ENCODE results near the gene ARF1.
"Not testable (repeated sequence)": the region's sequence is repeated elsewhere in the genome, so short reads cannot be mapped to it uniquely, and the experiment has no call there.

Gene ARF1

DNA sequence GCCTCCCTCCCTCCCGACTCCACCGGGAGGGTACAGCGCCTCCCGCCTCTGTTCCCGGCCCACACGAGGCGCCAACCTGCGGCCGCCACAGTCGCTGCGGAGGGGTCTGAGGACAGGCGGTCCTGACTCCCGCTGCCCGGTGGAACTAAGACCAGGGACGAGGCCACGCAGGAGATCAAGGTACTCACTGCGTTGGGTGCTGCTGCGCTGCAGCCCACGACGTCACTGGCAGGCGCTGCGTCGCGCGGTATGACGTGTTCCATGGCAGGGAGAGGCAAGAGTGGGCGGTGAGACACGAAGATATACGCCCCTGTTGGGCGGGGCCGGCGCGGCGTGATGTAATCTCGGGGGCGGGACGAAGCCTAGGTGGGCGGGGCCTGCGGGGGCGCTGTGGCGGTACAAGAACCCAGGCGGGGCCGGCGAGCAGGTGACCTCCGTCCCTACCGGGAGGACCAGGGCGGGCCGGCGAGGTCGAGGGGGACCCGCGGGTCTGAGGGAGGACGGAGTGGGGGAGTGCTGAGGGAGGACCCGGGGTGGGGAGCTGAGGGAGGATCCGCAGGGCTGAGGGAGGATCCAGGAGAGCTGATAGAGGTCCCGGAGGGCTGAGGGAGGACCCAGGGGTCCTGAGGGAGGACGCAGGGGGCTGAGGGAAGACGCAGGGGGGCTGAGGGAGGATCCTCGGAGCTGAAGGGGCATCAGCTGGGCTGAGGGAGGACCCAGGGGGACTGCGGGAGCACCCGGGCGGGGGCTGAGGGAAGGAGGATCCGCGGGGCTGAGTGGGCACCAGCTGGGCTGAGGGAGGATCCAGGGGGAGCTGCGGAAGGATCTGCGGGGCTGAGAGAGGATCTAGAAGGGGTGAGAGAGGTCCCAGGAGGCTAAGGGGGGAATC, 26.8 kb downstream of the ARF1 start, which contains the start of gene MRPL55:
Gene MRPL55 (minus strand): TSS at position 227 of the 889 bp plus-strand sequence. CDS start 1,039 bp downstream, outside the sequence.
- peak within 1 kb of the TSS; percentile 91 for H3K27ac ChIP-seq (ENCODE audit: low read depth, low read length)
- peaks cover 22 to 27% of the 10 kb centered on the region in 2 donors for H3K4me1 ChIP-seq (ENCODE audit: control insufficient read depth in 1 of 2, insufficient read depth in 2 of 2, low read length in 2 of 2)
- H3K4me3 ChIP-seq (ENCODE audit: low read depth in 1 of 2, low read length in 2 of 2) = peak within 1 kb of the TSS; percentile 95 to 98
- no peaks in the 10 kb centered on the region for H3K27me3 ChIP-seq (ENCODE audit: control insufficient read depth in 1 of 2, insufficient read depth in 2 of 2, low read length in 2 of 2)
- peak within 1 kb of the TSS; percentile 99 for H3K9ac ChIP-seq (ENCODE audit: low read depth in 1 of 2, low read length in 2 of 2)
- H3K9me3 ChIP-seq (ENCODE audit: control insufficient read depth in 1 of 2, low read length in 2 of 2) = no peaks in the 10 kb centered on the region
- H3K36me3 ChIP-seq (ENCODE audit: control insufficient read depth in 1 of 2, insufficient read depth in 2 of 2, low read length in 2 of 2) = peaks cover 9 to 14% of the 10 kb centered on the region in 2 donors

GRCh38 chr1:228109962-228110488, 27.5 kb downstream of the ARF1 start:
- peaks cover 21 to 27% of the 10 kb centered on the region in 2 donors for H3K4me1 ChIP-seq (ENCODE audit: control insufficient read depth in 1 of 2, insufficient read depth in 2 of 2, low read length in 2 of 2)

GRCh38 chr1:228110556-228110955, 28.0 kb downstream of the ARF1 start:
- H3K4me1 ChIP-seq (ENCODE audit: control insufficient read depth in 1 of 2, insufficient read depth in 2 of 2, low read length in 2 of 2) = peaks cover 21 to 27% of the 10 kb centered on the region in 2 donors
- peak overlapping the region; percentile 30 for H3K27ac ChIP-seq (ENCODE audit: low read depth, low read length)
- peaks cover 9 to 11% of the 10 kb centered on the region in 2 donors for H3K36me3 ChIP-seq (ENCODE audit: control insufficient read depth in 1 of 2, insufficient read depth in 2 of 2, low read length in 2 of 2)
- H3K27me3 ChIP-seq (ENCODE audit: control insufficient read depth in 1 of 2, insufficient read depth in 2 of 2, low read length in 2 of 2) = no peaks in the 10 kb centered on the region
- H3K9ac ChIP-seq (ENCODE audit: low read depth in 1 of 2, low read length in 2 of 2) = peak overlapping the region; percentile 99
- peak overlapping the region; percentile 95 to 98 for H3K4me3 ChIP-seq (ENCODE audit: low read depth in 1 of 2, low read length in 2 of 2)
- no peaks in the 10 kb centered on the region for H3K9me3 ChIP-seq (ENCODE audit: control insufficient read depth in 1 of 2, low read length in 2 of 2)

More at GRCh38 chr1:228109962-228110488, 27.5 kb downstream of the ARF1 start:
- H3K27ac ChIP-seq (ENCODE audit: low read depth, low read length) = peak overlapping the region; percentile 89
- peak overlapping the region; percentile 99 for H3K9ac ChIP-seq (ENCODE audit: low read depth in 1 of 2, low read length in 2 of 2)
- peaks cover 9 to 13% of the 10 kb centered on the region in 2 donors for H3K36me3 ChIP-seq (ENCODE audit: control insufficient read depth in 1 of 2, insufficient read depth in 2 of 2, low read length in 2 of 2)
- H3K4me3 ChIP-seq (ENCODE audit: low read depth in 1 of 2, low read length in 2 of 2) = peak overlapping the region; percentile 95 to 98
- H3K27me3 ChIP-seq (ENCODE audit: control insufficient read depth in 1 of 2, insufficient read depth in 2 of 2, low read length in 2 of 2) = no peaks in the 10 kb centered on the region
- H3K9me3 ChIP-seq (ENCODE audit: control insufficient read depth in 1 of 2, low read length in 2 of 2) = no peaks in the 10 kb centered on the region

DNA sequence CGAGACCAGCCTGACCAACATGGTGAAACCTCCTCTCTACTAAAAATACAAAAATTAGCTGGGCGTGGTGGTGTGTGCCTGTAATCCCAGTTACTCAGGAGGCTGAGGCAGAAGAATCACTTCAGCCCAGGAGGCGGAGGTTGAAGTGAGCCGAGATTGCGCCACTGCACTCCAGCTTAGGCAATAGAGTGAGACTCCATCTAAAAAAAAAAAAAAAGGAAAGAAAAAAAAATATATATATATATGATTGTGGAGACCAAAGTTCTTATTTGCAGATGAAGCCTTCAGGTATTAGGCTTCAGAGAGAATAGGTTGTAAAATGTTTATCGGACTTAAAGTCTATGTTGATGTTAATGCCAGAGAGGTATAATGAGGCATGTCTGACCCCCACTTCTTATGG, 28.8 kb downstream of the ARF1 start:
- not testable (repeated sequence) for H3K27me3 ChIP-seq (ENCODE audit: control insufficient read depth in 1 of 2, insufficient read depth in 2 of 2, low read length in 2 of 2); H3K27ac ChIP-seq (ENCODE audit: low read depth, low read length); H3K36me3 ChIP-seq (ENCODE audit: control insufficient read depth in 1 of 2, insufficient read depth in 2 of 2, low read length in 2 of 2); H3K9me3 ChIP-seq (ENCODE audit: control insufficient read depth in 1 of 2, low read length in 2 of 2); H3K9ac ChIP-seq (ENCODE audit: low read depth in 1 of 2, low read length in 2 of 2); H3K4me3 ChIP-seq (ENCODE audit: low read depth in 1 of 2, low read length in 2 of 2)
- H3K4me1 ChIP-seq (ENCODE audit: control insufficient read depth in 1 of 2, insufficient read depth in 2 of 2, low read length in 2 of 2) = peaks cover 21 to 27% of the 10 kb centered on the region in 2 donors

DNA sequence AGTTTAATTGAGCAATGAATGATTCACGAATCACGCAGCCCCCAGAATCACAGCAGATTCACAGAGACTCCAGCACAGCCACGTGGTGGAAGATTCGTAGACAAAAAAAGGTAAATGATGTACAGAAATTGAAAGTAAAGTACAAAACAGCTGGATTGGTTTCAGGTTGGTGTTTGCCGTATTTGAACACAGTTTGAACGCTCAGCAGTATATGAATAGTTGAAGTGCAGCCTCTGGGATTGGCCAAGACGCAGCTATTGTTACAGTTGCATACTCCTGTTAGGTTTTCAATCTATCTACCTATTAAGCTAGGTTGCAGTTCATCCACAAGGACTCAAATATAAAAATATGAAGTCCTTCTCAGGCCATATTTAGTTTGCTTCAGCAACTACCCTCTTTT, 29.7 kb downstream of the ARF1 start:
- no peaks in the 10 kb centered on the region for H3K9me3 ChIP-seq (ENCODE audit: control insufficient read depth in 1 of 2, low read length in 2 of 2)

DNA sequence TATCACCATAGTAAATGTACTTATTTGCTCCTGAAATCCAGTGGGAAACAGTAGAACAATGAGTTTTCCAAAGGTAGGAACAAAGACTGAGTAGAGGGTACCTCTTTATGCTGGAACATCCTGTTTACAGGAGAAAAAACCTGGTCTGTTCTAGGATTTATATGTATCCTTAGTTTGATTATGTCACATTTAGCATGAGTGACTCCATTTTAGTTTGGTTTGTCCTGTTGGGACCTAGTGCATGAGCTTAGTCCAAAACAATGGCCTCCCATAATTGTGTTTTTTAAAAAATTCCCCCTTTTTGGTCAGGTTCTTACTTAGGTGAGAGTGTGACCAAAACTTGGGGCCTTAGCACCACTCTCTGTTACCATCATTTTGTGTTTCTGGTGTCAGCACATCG, 30.1 kb downstream of the ARF1 start:
- no peak overlapping the region for H3K27ac ChIP-seq (ENCODE audit: low read depth, low read length)
- H3K36me3 ChIP-seq (ENCODE audit: control insufficient read depth in 1 of 2, insufficient read depth in 2 of 2, low read length in 2 of 2) = no peaks in the 10 kb centered on the region
- H3K9ac ChIP-seq (ENCODE audit: low read depth in 1 of 2, low read length in 2 of 2) = no peak overlapping the region
- H3K4me3 ChIP-seq (ENCODE audit: low read depth in 1 of 2, low read length in 2 of 2) = no peak overlapping the region
- H3K27me3 ChIP-seq (ENCODE audit: control insufficient read depth in 1 of 2, insufficient read depth in 2 of 2, low read length in 2 of 2) = no peaks in the 10 kb centered on the region
- peaks cover 21 to 23% of the 10 kb centered on the region in 2 donors for H3K4me1 ChIP-seq (ENCODE audit: control insufficient read depth in 1 of 2, insufficient read depth in 2 of 2, low read length in 2 of 2)
- no peaks in the 10 kb centered on the region for H3K9me3 ChIP-seq (ENCODE audit: control insufficient read depth in 1 of 2, low read length in 2 of 2)

More for the DNA sequence above, 29.7 kb downstream of the ARF1 start:
- Histone ChIP-seq H3K4me3 (ENCODE audit: low read depth in 1 of 2, low read length in 2 of 2) (no peak overlapping the region), H3K36me3 (ENCODE audit: control insufficient read depth in 1 of 2, insufficient read depth in 2 of 2, low read length in 2 of 2) (no peaks in the 10 kb centered on the region), H3K27me3 (ENCODE audit: control insufficient read depth in 1 of 2, insufficient read depth in 2 of 2, low read length in 2 of 2) (no peaks in the 10 kb centered on the region), H3K9ac (ENCODE audit: low read depth in 1 of 2, low read length in 2 of 2) (no peak overlapping the region), H3K27ac (ENCODE audit: low read depth, low read length) (no peak overlapping the region), H3K4me1 (ENCODE audit: control insufficient read depth in 1 of 2, insufficient read depth in 2 of 2, low read length in 2 of 2) (peaks cover 21 to 27% of the 10 kb centered on the region in 2 donors)

GRCh38 chr1:228114827-228115226, 32.3 kb downstream of the ARF1 start:
- H3K9me3 ChIP-seq (ENCODE audit: control insufficient read depth in 1 of 2, low read length in 2 of 2) = no peaks in the 10 kb centered on the region
- H3K36me3 ChIP-seq (ENCODE audit: control insufficient read depth in 1 of 2, insufficient read depth in 2 of 2, low read length in 2 of 2) = no peaks in the 10 kb centered on the region
- H3K27ac ChIP-seq (ENCODE audit: low read depth, low read length) = no peak overlapping the region
- H3K9ac ChIP-seq (ENCODE audit: low read depth in 1 of 2, low read length in 2 of 2) = no peak overlapping the region
- H3K27me3 ChIP-seq (ENCODE audit: control insufficient read depth in 1 of 2, insufficient read depth in 2 of 2, low read length in 2 of 2) = no peaks in the 10 kb centered on the region
- H3K4me3 ChIP-seq (ENCODE audit: low read depth in 1 of 2, low read length in 2 of 2) = no peak overlapping the region
- peaks cover 9 to 12% of the 10 kb centered on the region in 2 donors for H3K4me1 ChIP-seq (ENCODE audit: control insufficient read depth in 1 of 2, insufficient read depth in 2 of 2, low read length in 2 of 2)

DNA sequence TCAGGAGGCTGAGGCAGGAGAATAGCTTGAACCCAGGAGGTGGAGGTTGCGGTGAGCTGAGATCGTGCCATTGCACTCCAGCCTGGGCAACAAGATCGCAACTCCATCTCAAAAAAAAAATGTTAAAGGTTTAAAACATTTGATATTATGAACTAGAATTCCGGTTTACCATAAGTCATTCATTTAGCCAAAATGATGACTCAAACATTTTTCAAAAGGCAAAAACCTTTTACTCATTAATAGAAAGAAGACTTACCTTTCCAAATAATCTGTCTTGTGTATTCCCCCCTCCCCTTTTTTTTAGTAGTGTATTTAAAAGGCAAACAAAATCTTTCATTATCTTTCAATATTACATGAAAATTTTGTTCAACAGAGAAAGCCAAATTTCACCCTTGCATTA, 34.8 kb downstream of the ARF1 start:
- Histone ChIP-seq H3K9ac (ENCODE audit: low read depth in 1 of 2, low read length in 2 of 2) (no peak overlapping the region), H3K4me1 (ENCODE audit: control insufficient read depth in 1 of 2, insufficient read depth in 2 of 2, low read length in 2 of 2) (no peaks in the 10 kb centered on the region), H3K9me3 (ENCODE audit: control insufficient read depth in 1 of 2, low read length in 2 of 2) (no peaks in the 10 kb centered on the region), H3K36me3 (ENCODE audit: control insufficient read depth in 1 of 2, insufficient read depth in 2 of 2, low read length in 2 of 2) (no peaks in the 10 kb centered on the region), H3K27ac (ENCODE audit: low read depth, low read length) (no peak overlapping the region), H3K4me3 (ENCODE audit: low read depth in 1 of 2, low read length in 2 of 2) (no peak overlapping the region), H3K27me3 (ENCODE audit: control insufficient read depth in 1 of 2, insufficient read depth in 2 of 2, low read length in 2 of 2) (no peaks in the 10 kb centered on the region)

DNA sequence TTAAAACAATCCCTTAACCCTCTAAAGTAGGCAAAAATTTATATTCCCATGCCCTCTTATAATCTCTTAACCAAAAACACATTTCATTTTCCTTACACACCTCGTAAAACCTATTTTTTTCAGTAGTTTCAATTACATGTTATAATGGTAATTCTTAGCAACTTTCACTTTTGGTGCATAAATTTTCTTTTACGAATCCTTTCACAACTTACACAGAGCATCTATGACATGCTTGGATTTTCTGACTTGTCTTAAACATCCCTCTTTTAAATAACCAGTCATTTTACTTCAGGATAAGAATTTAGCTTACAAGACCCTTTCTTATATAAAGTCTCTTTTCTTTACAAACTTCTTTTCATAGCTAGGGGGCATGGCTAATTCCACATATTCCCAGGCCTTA, 35.5 kb downstream of the ARF1 start:
- Histone ChIP-seq H3K9me3 (ENCODE audit: control insufficient read depth in 1 of 2, low read length in 2 of 2) (no peaks in the 10 kb centered on the region), H3K4me1 (ENCODE audit: control insufficient read depth in 1 of 2, insufficient read depth in 2 of 2, low read length in 2 of 2) (no peaks in the 10 kb centered on the region), H3K27ac (ENCODE audit: low read depth, low read length) (no peak overlapping the region), H3K36me3 (ENCODE audit: control insufficient read depth in 1 of 2, insufficient read depth in 2 of 2, low read length in 2 of 2) (no peaks in the 10 kb centered on the region), H3K9ac (ENCODE audit: low read depth in 1 of 2, low read length in 2 of 2) (no peak overlapping the region), H3K27me3 (ENCODE audit: control insufficient read depth in 1 of 2, insufficient read depth in 2 of 2, low read length in 2 of 2) (no peaks in the 10 kb centered on the region), H3K4me3 (ENCODE audit: low read depth in 1 of 2, low read length in 2 of 2) (no peak overlapping the region)

GRCh38 chr1:228120351-228120750, 37.8 kb downstream of the ARF1 start:
- no peak overlapping the region for H3K9ac ChIP-seq (ENCODE audit: low read depth in 1 of 2, low read length in 2 of 2)
- no peaks in the 10 kb centered on the region for H3K27me3 ChIP-seq (ENCODE audit: control insufficient read depth in 1 of 2, insufficient read depth in 2 of 2, low read length in 2 of 2)
- no peaks in the 10 kb centered on the region for H3K9me3 ChIP-seq (ENCODE audit: control insufficient read depth in 1 of 2, low read length in 2 of 2)
- peaks cover 0 to 16% of the 10 kb centered on the region in 2 donors for H3K4me1 ChIP-seq (ENCODE audit: control insufficient read depth in 1 of 2, insufficient read depth in 2 of 2, low read length in 2 of 2)
- no peak overlapping the region for H3K4me3 ChIP-seq (ENCODE audit: low read depth in 1 of 2, low read length in 2 of 2)
- H3K36me3 ChIP-seq (ENCODE audit: control insufficient read depth in 1 of 2, insufficient read depth in 2 of 2, low read length in 2 of 2) = no peaks in the 10 kb centered on the region
- no peak overlapping the region for H3K27ac ChIP-seq (ENCODE audit: low read depth, low read length)

All from duodenal mucosa (tissue), 2 donors.